PC-9 (cell line): Measurements from ENCODE around the gene DDAH1.

ENCODE experiments used
- CTCF ChIP-seq: fragments of 200-600 bp; sonication (generic); conservative IDR thresholded peaks from 2 replicates; pipeline ENCODE4 v1.6.1; 2017; ENCODE audit warnings: mixed run types, antibody characterized with exemption, mild to moderate bottlenecking, moderate library complexity
- EZH2 ChIP-seq: fragments of 200-600 bp; sonication (generic); IDR thresholded peaks from 2 replicates; pipeline ENCODE4 v1.8.0; 2017; ENCODE audit warnings: antibody characterized with exemption, low read depth

DNA sequence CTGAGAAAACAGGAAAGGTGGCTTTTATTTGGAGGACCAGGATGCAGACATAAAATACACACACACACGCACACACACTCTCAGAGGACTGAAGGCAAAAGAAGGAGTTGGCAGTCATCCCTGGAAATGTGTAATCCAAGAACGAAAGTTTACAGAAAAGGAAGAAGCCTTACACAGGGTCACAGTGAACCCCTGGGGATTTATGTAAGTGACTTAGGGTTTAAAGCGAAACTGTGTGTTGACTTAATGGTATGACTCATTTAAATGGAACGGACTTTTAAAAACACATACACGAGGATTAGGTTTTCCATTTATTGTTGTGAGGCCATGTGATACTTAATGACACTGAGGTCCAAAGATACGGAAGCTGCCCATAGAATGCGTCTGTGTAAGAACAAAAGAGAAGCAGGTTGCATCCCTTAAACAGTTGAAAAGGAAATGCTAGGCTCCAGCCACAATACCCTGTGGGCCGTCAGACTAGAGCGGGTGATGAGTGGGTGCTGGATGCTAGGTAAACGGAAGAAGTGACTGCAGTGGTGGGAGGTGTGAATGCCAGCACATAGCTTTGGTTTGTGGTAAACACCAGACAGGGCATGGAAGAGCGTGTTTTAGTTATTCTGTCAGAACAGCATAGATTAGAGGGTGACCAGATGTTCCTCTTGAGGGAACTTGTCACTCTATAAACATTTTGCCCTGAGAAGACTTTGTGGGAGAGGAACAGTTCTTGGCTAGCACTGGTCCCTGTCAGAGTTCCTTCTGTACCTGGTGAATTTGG lies 166.9 kb downstream of the DDAH1 start:
- TF ChIP-seq CTCF = no peak
- TF ChIP-seq EZH2 = no peak
